Keratinocyte (primary cell): ENCODE results near the gene ITPKB. TPM values are rescaled to one million over a fixed set of nuclear protein-coding genes. Genes with fewer than 3 reads are reported as not detected.

Experiments used
- DNase-seq: peaks from one replicate; pipeline ENCODE4 v3.0.0-alpha.2; 2011; ENCODE audit warnings: low read depth, missing footprints, low spot score
- FAIRE-seq: peaks from 2 replicates; lab custom pipeline; 2011; peaks lifted over from hg19 to GRCh38; lab: Jason Lieb, UNC
- H2AFZ ChIP-seq: 2 replicates; pipeline ENCODE4 v1.6.0; 2012; ENCODE audit warnings: low read length, control low read depth, inconsistent platforms; ENCODE audit not compliant: control insufficient read depth
- H3K27ac ChIP-seq: 2 replicates; pipeline ENCODE4 v1.5.1; 2011; ENCODE audit warnings: low read length; ENCODE audit not compliant: control insufficient read depth, insufficient read depth
- H3K27me3 ChIP-seq: 3 replicates; pipeline ENCODE4 v1.6.0; 2011; ENCODE audit warnings: low read length; ENCODE audit not compliant: control insufficient read depth, insufficient read depth; ENCODE audit errors: extremely low read depth
- H3K36me3 ChIP-seq, 2 experiments: 2 replicates in 1 of 2; 3 replicates in 1 of 2; pipeline ENCODE4 v1.5.1; 2011; ENCODE audit warnings: low read length in 2 of 2, mild to moderate bottlenecking in 1 of 2; ENCODE audit not compliant: control insufficient read depth in 2 of 2, insufficient read depth in 2 of 2; ENCODE audit errors: extremely low read depth in 1 of 2
- H3K4me1 ChIP-seq: 3 replicates; pipeline ENCODE4 v1.5.1; 2011; ENCODE audit warnings: low read length; ENCODE audit not compliant: control insufficient read depth, insufficient read depth; ENCODE audit errors: extremely low read depth
- H3K4me2 ChIP-seq: 3 replicates; pipeline ENCODE4 v1.6.0; 2011; ENCODE audit warnings: low read depth, low read length; ENCODE audit not compliant: control insufficient read depth, insufficient read depth; ENCODE audit errors: extremely low read depth
- H3K4me3 ChIP-seq, 3 experiments: fragments of 200-600 bp in 1 of 3; sonication (generic) in 1 of 3; 2 replicates in 2 of 3; 3 replicates in 1 of 3; pipeline ENCODE4 v1.5.1; 2011 to 2016; ENCODE audit warnings: low read length in 3 of 3, mild to moderate bottlenecking in 3 of 3, control low read depth in 2 of 3, inconsistent platforms in 1 of 3, low read depth in 1 of 3, mixed read lengths in 1 of 3, mixed run types in 1 of 3, moderate library complexity in 1 of 3; ENCODE audit not compliant: control insufficient read depth in 2 of 3, insufficient read depth in 2 of 3; ENCODE audit errors: extremely low read depth in 1 of 3
- H3K79me2 ChIP-seq: 2 replicates; pipeline ENCODE4 v1.6.0; 2012; ENCODE audit warnings: low read length; ENCODE audit not compliant: control insufficient read depth, insufficient read depth
- H3K9ac ChIP-seq: 3 replicates; pipeline ENCODE4 v1.6.0; 2011; ENCODE audit warnings: low read length; ENCODE audit not compliant: control insufficient read depth, insufficient read depth; ENCODE audit errors: extremely low read depth
- H3K9me1 ChIP-seq: 3 replicates; pipeline ENCODE4 v1.6.0; 2011; ENCODE audit warnings: low read length; ENCODE audit not compliant: control insufficient read depth, insufficient read depth; ENCODE audit errors: extremely low read depth
- H3K9me3 ChIP-seq: 2 replicates; pipeline ENCODE4 v1.5.1; 2012; ENCODE audit warnings: low read depth, low read length; ENCODE audit not compliant: control insufficient read depth
- H4K20me1 ChIP-seq: 3 replicates; pipeline ENCODE4 v1.6.0; 2011; ENCODE audit warnings: low read length; ENCODE audit not compliant: control insufficient read depth, insufficient read depth; ENCODE audit errors: extremely low read depth
- CTCF ChIP-seq, 3 experiments: IDR thresholded peaks in 1 of 3; conservative IDR thresholded peaks in 1 of 3; optimal IDR thresholded peaks in 1 of 3; 2 replicates in 2 of 3; 3 replicates in 1 of 3; pipeline versions ENCODE3 to v1.5.1; 2011; ENCODE audit warnings: low read length in 3 of 3, mild to moderate bottlenecking in 3 of 3, moderate library complexity in 2 of 3, control low read depth in 1 of 3, inconsistent platforms in 1 of 3; ENCODE audit not compliant: insufficient read depth in 2 of 3; ENCODE audit errors: extremely low read depth in 1 of 3
- EZH2 ChIP-seq: IDR thresholded peaks from one replicate; pipeline ENCODE4 v1.6.1; 2012; ENCODE audit warnings: inconsistent platforms, mild to moderate bottlenecking, low read length, moderate library complexity
- dilution Hi-C: fragments of 300-500 bp; cut with MboI; formaldehyde crosslinking; loops from one replicate; pipeline ENCODE4 v1.7.0; 2020; ENCODE audit warnings: low sequenced_read_pairs; ENCODE audit not compliant: extremely low pct_ligation_motif_present
- polyA plus RNA-seq, 5 experiments: library from polyadenylated mRNA; depleted of rRNA in 3 of 5; stranded (reverse) in 3 of 5; stranded (forward) in 1 of 5; unstranded in 1 of 5; fragments of >200 nt; gene quantifications; 1 replicate in 1 of 5; 2 replicates in 3 of 5; 3 replicates in 1 of 5; pipeline versions ENCODE4 v1.2.1 to v1.2.3, GENCODE V29; 2011 to 2012; ENCODE audit warnings: missing spikeins in 2 of 5, low read depth in 1 of 5, low replicate concordance in 1 of 5

Gene ITPKB
- polyA plus RNA-seq, 1 donor (not counting 4 experiments of a cell fraction or from before 2014, with no cell fraction given): 3.2 TPM

- Histone ChIP-seq H3K27ac (no peak overlapping the region), H3K4me2 (no peak overlapping the region), H3K4me1 (no peaks in the 10 kb centered on the region), H4K20me1 (peaks cover 2% of the 10 kb centered on the region), H3K9me3 (peaks cover 2% of the 10 kb centered on the region), H3K9me1 (no peaks in the 10 kb centered on the region), H3K27me3 (no peaks in the 10 kb centered on the region), H3K79me2 (peaks cover 5% of the 10 kb centered on the region), H3K36me3 (peaks cover 0 to 2% of the 10 kb centered on the region in 2 experiments), H2AFZ (no peak overlapping the region), H3K4me3 (no peak overlapping the region), H3K9ac (no peak overlapping the region)
- dilution Hi-C loops: no loop called here
- TF ChIP-seq EZH2 (no peak), CTCF (optimal IDR thresholded peaks at IDR 0.05 in 1 of 3, IDR thresholded peaks at IDR 0.05 in 1 of 3, conservative IDR thresholded peaks at IDR 0.05 in 1 of 3; ENCODE audit: extremely low read depth in 1 of 3, insufficient read depth in 2 of 3, low read length in 3 of 3) (no peak)
- no peak for DNase-seq
- no peak for FAIRE-seq
These were observed 19.3 kb downstream of the ITPKB start for GRCh38 chr1:226719596-226720387.

GRCh38 chr1:226717256-226717909, 21.7 kb downstream of the ITPKB start:
- Histone ChIP-seq H3K4me2 (no peak overlapping the region), H3K9me1 (no peaks in the 10 kb centered on the region), H3K9ac (no peak overlapping the region), H3K4me1 (peaks cover 6% of the 10 kb centered on the region), H3K27ac (no peak overlapping the region), H3K27me3 (no peaks in the 10 kb centered on the region), H2AFZ (no peak overlapping the region), H3K9me3 (peaks cover 6% of the 10 kb centered on the region), H3K4me3 (no peak overlapping the region), H4K20me1 (no peaks in the 10 kb centered on the region), H3K79me2 (peaks cover 7% of the 10 kb centered on the region), H3K36me3 (peaks cover 0 to 2% of the 10 kb centered on the region in 2 experiments)
- DNase-seq (no peak), FAIRE-seq (no peak)
- TF ChIP-seq EZH2 (no peak), CTCF (optimal IDR thresholded peaks at IDR 0.05 in 1 of 3, IDR thresholded peaks at IDR 0.05 in 1 of 3, conservative IDR thresholded peaks at IDR 0.05 in 1 of 3; ENCODE audit: extremely low read depth in 1 of 3, insufficient read depth in 2 of 3, low read length in 3 of 3) (no peak)
- dilution Hi-C loops: no loop called here
